SK-N-SH (cell line): ENCODE measurements around the gene ENTPD6. TPM values are rescaled to one million over a fixed set of nuclear protein-coding genes. Genes with fewer than 3 reads are reported as not detected.

Source experiments
- CTCF ChIA-PET: fragments of 300-600, 350-600 bp; formaldehyde crosslinking; extraction: SDS; loops from one replicate; lab custom pipeline; 2021; lab: Yijun Ruan, JAX
- POLR2A ChIA-PET: fragments of 350-600 bp; sonication (Branson Sonifier 250); formaldehyde crosslinking; extraction: SDS; loops from one replicate; lab custom pipeline; 2020; ENCODE audit warnings: antibody characterized with exemption, inconsistent platforms; lab: Yijun Ruan, JAX
- DNase-seq: peaks from one replicate; pipeline ENCODE4 v3.0.0; 2012
- H2AFZ ChIP-seq: fragments of 200-600 bp; sonication (generic); 2 replicates; pipeline ENCODE4 v1.8.1; 2016; ENCODE audit warnings: antibody characterized with exemption, mild to moderate bottlenecking, low read depth
- H3F3A ChIP-seq: fragments of 200-600 bp; sonication (generic); replicated peaks from 2 replicates; pipeline ENCODE3; 2016; ENCODE audit warnings: antibody characterized with exemption, mild to moderate bottlenecking; ENCODE audit not compliant: insufficient read depth
- H3K27ac ChIP-seq, 2 experiments: fragments of 200-500 bp in 1 of 2; fragments of 200-600 bp in 1 of 2; sonication (Bioruptor generic) in 1 of 2; sonication (generic), shearing (Covaris generic) in 1 of 2; 2 replicates each; pipeline versions ENCODE4 v1.5.1 to v1.6.1; 2014 to 2016; ENCODE audit warnings: low read depth in 2 of 2, inconsistent platforms in 1 of 2, low read length in 1 of 2, mild to moderate bottlenecking in 1 of 2, mixed read lengths in 1 of 2
- H3K27me3 ChIP-seq: fragments of 200-600 bp; sonication (generic), shearing (Covaris generic); 2 replicates; pipeline ENCODE4 v1.6.1; 2016; ENCODE audit warnings: mixed run types; ENCODE audit not compliant: insufficient read depth
- H3K36me3 ChIP-seq, 2 experiments: fragments of 200-500 bp in 1 of 2; fragments of 200-600 bp in 1 of 2; sonication (Bioruptor generic) in 1 of 2; sonication (generic) in 1 of 2; replicated peaks in 1 of 2; 2 replicates each; pipeline versions ENCODE3 to v1.5.1; 2014 to 2016; ENCODE audit warnings: low read length in 1 of 2, mild to moderate bottlenecking in 1 of 2; ENCODE audit not compliant: insufficient read depth in 2 of 2, control insufficient read depth in 1 of 2
- H3K4me1 ChIP-seq, 2 experiments: fragments of 200-500 bp in 1 of 2; fragments of 200-600 bp in 1 of 2; sonication (Bioruptor generic) in 1 of 2; sonication (generic), shearing (Covaris generic) in 1 of 2; 2 replicates each; pipeline versions ENCODE4 v1.5.1 to v1.6.1; 2014 to 2016; ENCODE audit warnings: low read depth in 1 of 2, low read length in 1 of 2, mixed run types in 1 of 2; ENCODE audit not compliant: insufficient read depth in 2 of 2, control insufficient read depth in 1 of 2
- H3K4me2 ChIP-seq: fragments of 200-600 bp; sonication (generic), shearing (Covaris generic); 2 replicates; pipeline ENCODE4 v1.6.1; 2017; ENCODE audit warnings: mixed run types
- H3K4me3 ChIP-seq, 2 experiments: fragments of 200-500 bp in 1 of 2; fragments of 200-600 bp in 1 of 2; sonication (Bioruptor generic) in 1 of 2; sonication (generic), shearing (Covaris generic) in 1 of 2; 2 replicates each; pipeline versions ENCODE4 v1.5.1 to v1.8.1; 2014 to 2016; ENCODE audit warnings: low read depth in 2 of 2, inconsistent platforms in 1 of 2, low read length in 1 of 2, mild to moderate bottlenecking in 1 of 2, mixed read lengths in 1 of 2, moderate library complexity in 1 of 2
- H3K79me2 ChIP-seq: fragments of 200-600 bp; sonication (generic); 2 replicates; pipeline ENCODE4 v1.8.1; 2017; ENCODE audit warnings: mild to moderate bottlenecking; ENCODE audit not compliant: insufficient read depth
- H3K9ac ChIP-seq: fragments of 200-600 bp; sonication (generic); 2 replicates; pipeline ENCODE4 v1.6.1; 2017; ENCODE audit warnings: mixed run types
- H3K9me2 ChIP-seq: fragments of 200-600 bp; sonication (generic); 2 replicates; pipeline ENCODE4 v1.6.1; 2017; ENCODE audit warnings: mixed run types
- H3K9me3 ChIP-seq: fragments of 200-600 bp; sonication (generic); 2 replicates; pipeline ENCODE4 v1.6.1; 2017; ENCODE audit warnings: mixed run types, mild to moderate bottlenecking, moderate library complexity
- H4K20me1 ChIP-seq: fragments of 200-600 bp; sonication (generic); 2 replicates; pipeline ENCODE4 v1.6.1; 2017; ENCODE audit warnings: mild to moderate bottlenecking, mixed run types; ENCODE audit not compliant: insufficient read depth
- CHD2 ChIP-seq: fragments of 150-350 bp; IDR thresholded peaks from 2 replicates; pipeline ENCODE4 v1.6.1; 2018; ENCODE audit warnings: low read length; ENCODE audit not compliant: partially characterized antibody
- ELF1 ChIP-seq: IDR thresholded peaks from 2 replicates; pipeline ENCODE4 v1.4.0; 2012
- FOSL2 ChIP-seq: IDR thresholded peaks from 2 replicates; pipeline ENCODE4 v1.4.0; 2012; ENCODE audit warnings: low read depth, mild to moderate bottlenecking, moderate library complexity, borderline replicate concordance
- FOXJ3 ChIP-seq: sonication (generic); formaldehyde crosslinking; IDR thresholded peaks from 2 replicates; pipeline ENCODE4 v1.5.1; 2020; ENCODE audit warnings: mild to moderate bottlenecking, missing genetic modification reagents
- GABPA ChIP-seq: IDR thresholded peaks from 2 replicates; pipeline ENCODE4 v1.4.0; 2012; ENCODE audit warnings: low read depth, mild to moderate bottlenecking
- GATA2 ChIP-seq: sonication (generic); formaldehyde crosslinking; IDR thresholded peaks from 2 replicates; pipeline ENCODE4 v1.5.0; 2020; ENCODE audit warnings: mild to moderate bottlenecking, missing genetic modification reagents
- MXI1 ChIP-seq: IDR thresholded peaks from 2 replicates; pipeline ENCODE4 v1.6.1; 2012; ENCODE audit warnings: mild to moderate bottlenecking, low read depth, low read length, improper control_type of control experiment
- NFIC ChIP-seq: IDR thresholded peaks from 2 replicates; pipeline ENCODE4 v1.4.0; 2012; ENCODE audit warnings: borderline replicate concordance
- NRF1 ChIP-seq: IDR thresholded peaks from 2 replicates; pipeline ENCODE4 v1.6.1; 2012; ENCODE audit warnings: low read depth, mild to moderate bottlenecking, low read length
- RAD21 ChIP-seq: IDR thresholded peaks from 2 replicates; pipeline ENCODE4 v1.6.1; 2012; ENCODE audit warnings: mild to moderate bottlenecking, low read length
- RCOR1 ChIP-seq: fragments of 150-350 bp; IDR thresholded peaks from 2 replicates; pipeline ENCODE4 v1.6.1; 2017; ENCODE audit warnings: antibody characterized with exemption, low read length
- RXRA ChIP-seq: IDR thresholded peaks from 2 replicates; pipeline ENCODE4 v1.4.0; 2012; ENCODE audit warnings: low read depth, mild to moderate bottlenecking, borderline replicate concordance
- TEAD4 ChIP-seq: IDR thresholded peaks from 2 replicates; pipeline ENCODE4 v1.4.0; 2012; ENCODE audit warnings: mild to moderate bottlenecking, borderline replicate concordance; ENCODE audit not compliant: insufficient read depth
- USF1 ChIP-seq: IDR thresholded peaks from 2 replicates; pipeline ENCODE4 v1.4.0; 2012; ENCODE audit warnings: low read depth, borderline replicate concordance
- USF2 ChIP-seq: fragments of 150-350 bp; IDR thresholded peaks from 2 replicates; pipeline ENCODE4 v1.6.1; 2017; ENCODE audit warnings: antibody characterized with exemption, low read length, low read depth, borderline replicate concordance
- WGBS: methylation state at CpG from one replicate; pipeline ENCODE4 v1.1.6; 2017; ENCODE audit warnings: low lambda C conversion rate; 5-methylcytosine and 5-hydroxymethylcytosine counted together
- polyA plus RNA-seq, 3 experiments: library from polyadenylated mRNA; depleted of rRNA; stranded (reverse); fragments of >200 nt; gene quantifications; 2 replicates each; pipeline ENCODE4 v1.2.3, GENCODE V29; 2012
- TF ChIP-seq, protein P1 (sequence below): IDR thresholded peaks from 2 replicates; pipeline ENCODE4 v1.4.0; 2012; ENCODE audit warnings: low read depth
- TF ChIP-seq, protein P2 (sequence below): fragments of 150-350 bp; IDR thresholded peaks from 2 replicates; pipeline ENCODE4 v1.6.1; 2016; ENCODE audit warnings: mild to moderate bottlenecking, low read depth, low read length
- TF ChIP-seq, protein P3 (sequence below): IDR thresholded peaks from 2 replicates; pipeline ENCODE4 v1.6.1; 2012; ENCODE audit warnings: mild to moderate bottlenecking, low read depth, low read length, moderate library complexity
- TF ChIP-seq, protein P4 (sequence below): IDR thresholded peaks from 2 replicates; pipeline ENCODE4; 2012

Gene ENTPD6
- polyA plus RNA-seq, 1 of the 3 experiments (the other 2 are of a cell fraction): 76.1 TPM

- TF ChIP-seq NFIC (no peak), CHD2 (no peak)
- no peaks in the 10 kb centered on the region for H3K9me2 ChIP-seq
- H3K4me2 ChIP-seq: no peak overlapping the region
- CTCF ChIA-PET: interaction anchor here (1.6 to 2.2 kb wide), 2 partner anchors 11 to 36 kb away, joined by 4 to 10 read pairs; no protein-coding TSS in a partner anchor
- H2AFZ ChIP-seq: no peak overlapping the region
- H3K36me3 ChIP-seq: peaks cover 15 to 32% of the 10 kb centered on the region in 2 experiments
- no peaks in the 10 kb centered on the region for H3K9me3 ChIP-seq
- no peak overlapping the region; a peak in 1 of 4 replicates for H3K27ac ChIP-seq
- H3F3A ChIP-seq: no peaks in the 10 kb centered on the region
- H3K27me3 ChIP-seq: no peaks in the 10 kb centered on the region
- H3K4me1 ChIP-seq: peaks cover 0 to 30% of the 10 kb centered on the region in 2 experiments; a peak in 2 of 4 replicates
- no peak overlapping the region for H3K4me3 ChIP-seq
- H3K9ac ChIP-seq: no peak overlapping the region
- H4K20me1 ChIP-seq: peaks cover 57% of the 10 kb centered on the region
- POLR2A ChIA-PET: no interaction called here
- H3K79me2 ChIP-seq: peaks cover 73% of the 10 kb centered on the region
- DNase-seq: no peak
- WGBS: 84% methylated on average over 6 of the region's 8 CpGs
These were observed 62.9 kb downstream of the ENTPD6 start for GRCh38 chr20:25258476-25258805.

GRCh38 chr20:25258828-25259227 lies 63.3 kb downstream of the ENTPD6 start:
- peaks cover 0 to 28% of the 10 kb centered on the region in 2 experiments; a peak in 2 of 4 replicates for H3K4me1 ChIP-seq
- no peaks in the 10 kb centered on the region for H3F3A ChIP-seq
- H4K20me1 ChIP-seq: peaks cover 54% of the 10 kb centered on the region
- DNase-seq: no peak
- H3K9me3 ChIP-seq: no peaks in the 10 kb centered on the region
- H3K4me2 ChIP-seq: no peak overlapping the region
- H3K27me3 ChIP-seq: no peaks in the 10 kb centered on the region
- peaks cover 15 to 33% of the 10 kb centered on the region in 2 experiments for H3K36me3 ChIP-seq
- H3K9me2 ChIP-seq: no peaks in the 10 kb centered on the region
- H3K9ac ChIP-seq: no peak overlapping the region
- H3K4me3 ChIP-seq: no peak overlapping the region
- ChIA-PET CTCF (interaction anchor here (1.6 kb wide), 1 partner anchor 12 kb away, joined by 4 read pairs; no protein-coding TSS in a partner anchor), POLR2A (no interaction called here)
- H2AFZ ChIP-seq: no peak overlapping the region
- 81% methylated on average over 4 of the region's 4 CpGs for WGBS
- peaks cover 73% of the 10 kb centered on the region for H3K79me2 ChIP-seq
- TF ChIP-seq, protein P1, sequence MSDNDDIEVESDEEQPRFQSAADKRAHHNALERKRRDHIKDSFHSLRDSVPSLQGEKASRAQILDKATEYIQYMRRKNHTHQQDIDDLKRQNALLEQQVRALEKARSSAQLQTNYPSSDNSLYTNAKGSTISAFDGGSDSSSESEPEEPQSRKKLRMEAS: no peak
- TF ChIP-seq, protein P2, sequence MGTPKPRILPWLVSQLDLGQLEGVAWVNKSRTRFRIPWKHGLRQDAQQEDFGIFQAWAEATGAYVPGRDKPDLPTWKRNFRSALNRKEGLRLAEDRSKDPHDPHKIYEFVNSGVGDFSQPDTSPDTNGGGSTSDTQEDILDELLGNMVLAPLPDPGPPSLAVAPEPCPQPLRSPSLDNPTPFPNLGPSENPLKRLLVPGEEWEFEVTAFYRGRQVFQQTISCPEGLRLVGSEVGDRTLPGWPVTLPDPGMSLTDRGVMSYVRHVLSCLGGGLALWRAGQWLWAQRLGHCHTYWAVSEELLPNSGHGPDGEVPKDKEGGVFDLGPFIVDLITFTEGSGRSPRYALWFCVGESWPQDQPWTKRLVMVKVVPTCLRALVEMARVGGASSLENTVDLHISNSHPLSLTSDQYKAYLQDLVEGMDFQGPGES: no peak
- TF ChIP-seq TEAD4 (no peak), RXRA (no peak), CHD2 (no peak), MXI1 (no peak), NFIC (no peak), ELF1 (no peak), FOXJ3 (CRISPR knock-in tag) (no peak), NRF1 (no peak), FOSL2 (no peak), RCOR1 (no peak), GATA2 (CRISPR knock-in tag) (no peak), RAD21 (no peak), USF1 (no peak), GABPA (no peak), USF2 (no peak)
- TF ChIP-seq, protein P3, sequence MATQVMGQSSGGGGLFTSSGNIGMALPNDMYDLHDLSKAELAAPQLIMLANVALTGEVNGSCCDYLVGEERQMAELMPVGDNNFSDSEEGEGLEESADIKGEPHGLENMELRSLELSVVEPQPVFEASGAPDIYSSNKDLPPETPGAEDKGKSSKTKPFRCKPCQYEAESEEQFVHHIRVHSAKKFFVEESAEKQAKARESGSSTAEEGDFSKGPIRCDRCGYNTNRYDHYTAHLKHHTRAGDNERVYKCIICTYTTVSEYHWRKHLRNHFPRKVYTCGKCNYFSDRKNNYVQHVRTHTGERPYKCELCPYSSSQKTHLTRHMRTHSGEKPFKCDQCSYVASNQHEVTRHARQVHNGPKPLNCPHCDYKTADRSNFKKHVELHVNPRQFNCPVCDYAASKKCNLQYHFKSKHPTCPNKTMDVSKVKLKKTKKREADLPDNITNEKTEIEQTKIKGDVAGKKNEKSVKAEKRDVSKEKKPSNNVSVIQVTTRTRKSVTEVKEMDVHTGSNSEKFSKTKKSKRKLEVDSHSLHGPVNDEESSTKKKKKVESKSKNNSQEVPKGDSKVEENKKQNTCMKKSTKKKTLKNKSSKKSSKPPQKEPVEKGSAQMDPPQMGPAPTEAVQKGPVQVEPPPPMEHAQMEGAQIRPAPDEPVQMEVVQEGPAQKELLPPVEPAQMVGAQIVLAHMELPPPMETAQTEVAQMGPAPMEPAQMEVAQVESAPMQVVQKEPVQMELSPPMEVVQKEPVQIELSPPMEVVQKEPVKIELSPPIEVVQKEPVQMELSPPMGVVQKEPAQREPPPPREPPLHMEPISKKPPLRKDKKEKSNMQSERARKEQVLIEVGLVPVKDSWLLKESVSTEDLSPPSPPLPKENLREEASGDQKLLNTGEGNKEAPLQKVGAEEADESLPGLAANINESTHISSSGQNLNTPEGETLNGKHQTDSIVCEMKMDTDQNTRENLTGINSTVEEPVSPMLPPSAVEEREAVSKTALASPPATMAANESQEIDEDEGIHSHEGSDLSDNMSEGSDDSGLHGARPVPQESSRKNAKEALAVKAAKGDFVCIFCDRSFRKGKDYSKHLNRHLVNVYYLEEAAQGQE: no peak
- TF ChIP-seq, protein P4, sequence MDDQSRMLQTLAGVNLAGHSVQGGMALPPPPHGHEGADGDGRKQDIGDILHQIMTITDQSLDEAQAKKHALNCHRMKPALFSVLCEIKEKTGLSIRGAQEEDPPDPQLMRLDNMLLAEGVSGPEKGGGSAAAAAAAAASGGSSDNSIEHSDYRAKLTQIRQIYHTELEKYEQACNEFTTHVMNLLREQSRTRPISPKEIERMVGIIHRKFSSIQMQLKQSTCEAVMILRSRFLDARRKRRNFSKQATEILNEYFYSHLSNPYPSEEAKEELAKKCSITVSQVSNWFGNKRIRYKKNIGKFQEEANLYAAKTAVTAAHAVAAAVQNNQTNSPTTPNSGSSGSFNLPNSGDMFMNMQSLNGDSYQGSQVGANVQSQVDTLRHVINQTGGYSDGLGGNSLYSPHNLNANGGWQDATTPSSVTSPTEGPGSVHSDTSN: no peak
- TF ChIP-seq, all 33 proteins: peak for 0
- H3K27ac ChIP-seq: no peak overlapping the region
